ENCODE results near the gene ITGB6. TPM values are rescaled to one million over a fixed set of nuclear protein-coding genes. Genes with fewer than 3 reads are reported as not detected.

ITGB6 gene
- total RNA-seq, 1 experiment from 2014 or later, result 84.8 TPM

GRCh38 chr2:160169471-160169870, 30.6 kb downstream of the ITGB6 start:
- no peaks in the 10 kb centered on the region for H3K9me3 Mint-ChIP-seq (ENCODE audit: low read depth, unreplicated experiment)
- CTCF ChIA-PET, result no interaction called here
- no peak for DNase-seq
- no TSS peak for BruUV-seq (replicated peaks)
- H3K36me3 Mint-ChIP-seq (ENCODE audit: insufficient read depth, unreplicated experiment), result peaks cover 55% of the 10 kb centered on the region
- H3K27ac Mint-ChIP-seq (ENCODE audit: unreplicated experiment), result no peak overlapping the region
- TF ChIP-seq CTCF (IDR thresholded peaks at IDR 0.05; ENCODE audit: unreplicated experiment), result no peak
- intact Hi-C loops (cut with micrococcal nuclease; ENCODE audit: unreplicated experiment), result no loop called here
- no peak overlapping the region for H3K4me3 Mint-ChIP-seq (ENCODE audit: low read depth, unreplicated experiment)
- no peaks in the 10 kb centered on the region for H3K27me3 Mint-ChIP-seq (ENCODE audit: unreplicated experiment)
- H3K4me1 Mint-ChIP-seq (ENCODE audit: low read depth, unreplicated experiment), result peaks cover 38% of the 10 kb centered on the region

GRCh38 chr2:160168878-160169277, 31.2 kb downstream of the ITGB6 start:
- no TSS peak for BruUV-seq (replicated peaks)
- no peaks in the 10 kb centered on the region for H3K27me3 Mint-ChIP-seq (ENCODE audit: unreplicated experiment)
- TF ChIP-seq CTCF (IDR thresholded peaks at IDR 0.05; ENCODE audit: unreplicated experiment), result no peak
- H3K4me1 Mint-ChIP-seq (ENCODE audit: low read depth, unreplicated experiment), result peaks cover 38% of the 10 kb centered on the region
- H3K27ac Mint-ChIP-seq (ENCODE audit: unreplicated experiment), result peak overlapping the region; percentile 37
- H3K9me3 Mint-ChIP-seq (ENCODE audit: low read depth, unreplicated experiment), result no peaks in the 10 kb centered on the region
- peaks cover 52% of the 10 kb centered on the region for H3K36me3 Mint-ChIP-seq (ENCODE audit: insufficient read depth, unreplicated experiment)
- intact Hi-C loops (cut with micrococcal nuclease; ENCODE audit: unreplicated experiment), result no loop called here
- CTCF ChIA-PET, result no interaction called here
- DNase-seq, result no peak
- peak overlapping the region; percentile 27 for H3K4me3 Mint-ChIP-seq (ENCODE audit: low read depth, unreplicated experiment)

GRCh38 chr2:160167089-160167740, 32.9 kb downstream of the ITGB6 start:
- no TSS peak for BruUV-seq (replicated peaks)
- no peak overlapping the region for H3K27ac Mint-ChIP-seq (ENCODE audit: unreplicated experiment)
- H3K4me3 Mint-ChIP-seq (ENCODE audit: low read depth, unreplicated experiment), result no peak overlapping the region
- peaks cover 38% of the 10 kb centered on the region for H3K4me1 Mint-ChIP-seq (ENCODE audit: low read depth, unreplicated experiment)
- intact Hi-C loops (cut with micrococcal nuclease; ENCODE audit: unreplicated experiment), result loop anchor here (2.0 kb wide), 2 partner anchors 24 to 42 kb away; no protein-coding TSS in a partner anchor
- H3K36me3 Mint-ChIP-seq (ENCODE audit: insufficient read depth, unreplicated experiment), result peaks cover 50% of the 10 kb centered on the region
- no peaks in the 10 kb centered on the region for H3K9me3 Mint-ChIP-seq (ENCODE audit: low read depth, unreplicated experiment)
- DNase-seq, result no peak
- CTCF ChIA-PET, result no interaction called here
- no peak for TF ChIP-seq CTCF (IDR thresholded peaks at IDR 0.05; ENCODE audit: unreplicated experiment)
- H3K27me3 Mint-ChIP-seq (ENCODE audit: unreplicated experiment), result no peaks in the 10 kb centered on the region

GRCh38 chr2:160165996-160166395, 34.1 kb downstream of the ITGB6 start:
- CTCF ChIA-PET, result interaction anchor here (1.4 kb wide), 1 partner anchor 40 kb away, joined by 3 read pairs; no protein-coding TSS in a partner anchor
- H3K27me3 Mint-ChIP-seq (ENCODE audit: unreplicated experiment), result no peaks in the 10 kb centered on the region
- no TSS peak for BruUV-seq (replicated peaks)
- H3K27ac Mint-ChIP-seq (ENCODE audit: unreplicated experiment), result no peak overlapping the region
- TF ChIP-seq CTCF (IDR thresholded peaks at IDR 0.05; ENCODE audit: unreplicated experiment), result no peak
- no peak overlapping the region for H3K4me3 Mint-ChIP-seq (ENCODE audit: low read depth, unreplicated experiment)
- H3K4me1 Mint-ChIP-seq (ENCODE audit: low read depth, unreplicated experiment), result peaks cover 38% of the 10 kb centered on the region
- H3K9me3 Mint-ChIP-seq (ENCODE audit: low read depth, unreplicated experiment), result no peaks in the 10 kb centered on the region
- DNase-seq, result no peak
- intact Hi-C loops (cut with micrococcal nuclease; ENCODE audit: unreplicated experiment), result loop anchor here (2.0 kb wide), 2 partner anchors 23 to 43 kb away; no protein-coding TSS in a partner anchor
- H3K36me3 Mint-ChIP-seq (ENCODE audit: insufficient read depth, unreplicated experiment), result peaks cover 41% of the 10 kb centered on the region

All from Calu3 (cell line).